GM12874 (cell line): Measurements from ENCODE around the gene KASH5.

Experiments used
- CTCF ChIP-seq: IDR thresholded peaks from 2 replicates; pipeline ENCODE4 v1.5.1; 2011; ENCODE audit warnings: low read depth, mild to moderate bottlenecking, control low read depth, low read length, moderate library complexity; ENCODE audit not compliant: insufficient read depth

Gene KASH5

GRCh38 chr19:49387936-49388372, at the start of gene KASH5:
Gene KASH5 (plus strand): TSS chr19:49388249. CDS start chr19:49390884, 2,635 bp downstream.
- no peak for TF ChIP-seq CTCF

- no peak for TF ChIP-seq CTCF
Measured at GRCh38 chr19:49338691-49339300, 49.3 kb upstream of the KASH5 start.

- TF ChIP-seq CTCF, result no peak
Measured at GRCh38 chr19:49339301-49340068, 48.6 kb upstream of the KASH5 start.

GRCh38 chr19:49340069-49340864, 47.8 kb upstream of the KASH5 start:
- TF ChIP-seq CTCF, result no peak

GRCh38 chr19:49340865-49341718, 47.0 kb upstream of the KASH5 start:
- TF ChIP-seq CTCF, result no peak

- no peak for TF ChIP-seq CTCF
Measured at GRCh38 chr19:49342291-49342721, 45.7 kb upstream of the KASH5 start.
